ENCODE data around the gene HNRNPU.
A peak's percentile ranks its signal among the peaks of the same experiment; 100 is the strongest.

Gene HNRNPU

GRCh38 chr1:244835276-244836134 lies 28.8 kb downstream of the HNRNPU start, which contains the start of gene COX20 (continued):
- TF ChIP-seq ZBTB10 (tag by site-specific recombination; IDR thresholded peaks at IDR 0.05) (no peak), ZNF670 (tag by site-specific recombination; IDR thresholded peaks at IDR 0.05; ENCODE audit: low read depth) (no peak), ZNF324 (tag by site-specific recombination; IDR thresholded peaks at IDR 0.05) (peak; percentile 84), KLF10 (tag by site-specific recombination; IDR thresholded peaks at IDR 0.05) (peak; percentile 84), ZNF426 (tag by site-specific recombination; IDR thresholded peaks at IDR 0.05) (no peak), ZNF169 (tag by site-specific recombination; IDR thresholded peaks at IDR 0.05) (no peak), ZBTB48 (tag by site-specific recombination; IDR thresholded peaks at IDR 0.05) (no peak), ZNF2 (tag by site-specific recombination; IDR thresholded peaks at IDR 0.05) (0 out of 2 replicates have a peak, but pooled peaks have one; percentile 60), ZIC2 (tag by site-specific recombination; IDR thresholded peaks at IDR 0.05) (peak; percentile 83), ZNF621 (tag by site-specific recombination; IDR thresholded peaks at IDR 0.05) (no peak), ZBTB8A (tag by site-specific recombination; IDR thresholded peaks at IDR 0.05) (peak; percentile 98), ZNF302 (tag by site-specific recombination; IDR thresholded peaks at IDR 0.05; ENCODE audit: low read depth) (no peak), PBX3 (CRISPR knock-in tag; IDR thresholded peaks at IDR 0.05) (peak; percentile 85), ZNF514 (tag by site-specific recombination; IDR thresholded peaks at IDR 0.05) (no peak), ZNF768 (tag by site-specific recombination; IDR thresholded peaks at IDR 0.05) (no peak), SALL2 (tag by site-specific recombination; IDR thresholded peaks at IDR 0.05; ENCODE audit: borderline replicate concordance) (no peak), PRDM1 (tag by site-specific recombination; IDR thresholded peaks at IDR 0.05) (no peak), MEIS1 (CRISPR knock-in tag; IDR thresholded peaks at IDR 0.05; ENCODE audit: borderline replicate concordance) (no peak), BCL6B (tag by site-specific recombination; IDR thresholded peaks at IDR 0.05) (no peak), ZNF112 (tag by site-specific recombination; IDR thresholded peaks at IDR 0.05) (no peak), SP3 (tag by site-specific recombination; IDR thresholded peaks at IDR 0.05) (peak; percentile 99), ZNF791 (tag by site-specific recombination; IDR thresholded peaks at IDR 0.05) (no peak; the same call in 1 of the 2 replicates), ZNF221 (tag by site-specific recombination; IDR thresholded peaks at IDR 0.05; ENCODE audit: borderline replicate concordance) (no peak), ZNF311 (tag by site-specific recombination; IDR thresholded peaks at IDR 0.05; ENCODE audit: borderline replicate concordance) (no peak), ZSCAN4 (tag by site-specific recombination; IDR thresholded peaks at IDR 0.05) (peak; percentile 24; the same call in 1 of the 2 replicates)
- TF ChIP-seq, protein P1, sequence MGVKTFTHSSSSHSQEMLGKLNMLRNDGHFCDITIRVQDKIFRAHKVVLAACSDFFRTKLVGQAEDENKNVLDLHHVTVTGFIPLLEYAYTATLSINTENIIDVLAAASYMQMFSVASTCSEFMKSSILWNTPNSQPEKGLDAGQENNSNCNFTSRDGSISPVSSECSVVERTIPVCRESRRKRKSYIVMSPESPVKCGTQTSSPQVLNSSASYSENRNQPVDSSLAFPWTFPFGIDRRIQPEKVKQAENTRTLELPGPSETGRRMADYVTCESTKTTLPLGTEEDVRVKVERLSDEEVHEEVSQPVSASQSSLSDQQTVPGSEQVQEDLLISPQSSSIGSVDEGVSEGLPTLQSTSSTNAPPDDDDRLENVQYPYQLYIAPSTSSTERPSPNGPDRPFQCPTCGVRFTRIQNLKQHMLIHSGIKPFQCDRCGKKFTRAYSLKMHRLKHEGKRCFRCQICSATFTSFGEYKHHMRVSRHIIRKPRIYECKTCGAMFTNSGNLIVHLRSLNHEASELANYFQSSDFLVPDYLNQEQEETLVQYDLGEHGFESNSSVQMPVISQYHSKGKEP (tag by site-specific recombination; IDR thresholded peaks at IDR 0.05): no peak; the same call in 1 of the 2 replicates
- TF ChIP-seq, protein P2, sequence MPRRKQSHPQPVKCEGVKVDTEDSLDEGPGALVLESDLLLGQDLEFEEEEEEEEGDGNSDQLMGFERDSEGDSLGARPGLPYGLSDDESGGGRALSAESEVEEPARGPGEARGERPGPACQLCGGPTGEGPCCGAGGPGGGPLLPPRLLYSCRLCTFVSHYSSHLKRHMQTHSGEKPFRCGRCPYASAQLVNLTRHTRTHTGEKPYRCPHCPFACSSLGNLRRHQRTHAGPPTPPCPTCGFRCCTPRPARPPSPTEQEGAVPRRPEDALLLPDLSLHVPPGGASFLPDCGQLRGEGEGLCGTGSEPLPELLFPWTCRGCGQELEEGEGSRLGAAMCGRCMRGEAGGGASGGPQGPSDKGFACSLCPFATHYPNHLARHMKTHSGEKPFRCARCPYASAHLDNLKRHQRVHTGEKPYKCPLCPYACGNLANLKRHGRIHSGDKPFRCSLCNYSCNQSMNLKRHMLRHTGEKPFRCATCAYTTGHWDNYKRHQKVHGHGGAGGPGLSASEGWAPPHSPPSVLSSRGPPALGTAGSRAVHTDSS (tag by site-specific recombination; IDR thresholded peaks at IDR 0.05): 0 out of 2 replicates have a peak, but pooled peaks have one; percentile 48
